K562 (cell line): Measurements from ENCODE around the gene ARHGEF16. TPM values are rescaled to one million over a fixed set of nuclear protein-coding genes. Genes with fewer than 3 reads are reported as not detected.

ENCODE experiments used
- ATAC-seq: fragments of 200-7000 bp; cut with Tn5 transposase; 3 replicates; pipeline ENCODE4 v1.9.1; 2020; ENCODE audit warnings: moderate library complexity
- BruUV-seq: library from RNA; stranded (reverse); fragments of 400-500 nt; replicated peaks from 2 replicates; lab custom pipeline; 2021; lab: Mats Ljungman, UMichigan
- CTCF ChIA-PET: fragments of 300-600 bp; formaldehyde crosslinking; extraction: SDS; loops from one replicate; lab custom pipeline; 2021; ENCODE audit warnings: low intra/inter-chr PET ratio; lab: Yijun Ruan, JAX
- POLR2A ChIA-PET: fragments of 300-600, 350-650 bp; sonication (Branson Sonifier 250); formaldehyde crosslinking; extraction: SDS; loops from one replicate; lab custom pipeline; 2021; ENCODE audit warnings: antibody characterized with exemption, inconsistent platforms; lab: Yijun Ruan, JAX
- DNase-seq, 4 experiments: peaks; one replicate each; pipeline versions ENCODE4 v3.0.0 to v3.0.0-alpha.2; 2011 to 2018; ENCODE audit warnings: low spot score in 3 of 4, mixed read lengths in 3 of 4; ENCODE audit errors: extremely low read depth in 1 of 4
- FAIRE-seq: peaks from 2 replicates; lab custom pipeline; 2011; peaks lifted over from hg19 to GRCh38; lab: Jason Lieb, UNC
- H2AFZ ChIP-seq: 2 replicates; pipeline ENCODE4 v1.6.0; 2011; ENCODE audit warnings: low read depth, low read length, control low read depth, inconsistent platforms
- H3K27ac ChIP-seq: fragments of 200-600 bp; 3 replicates; pipeline ENCODE4 v1.8.0; 2011; ENCODE audit warnings: low read depth, mild to moderate bottlenecking, control low read depth, inconsistent platforms, low read length, moderate library complexity, mixed read lengths; ENCODE audit errors: extremely low read depth
- H3K27me3 ChIP-seq, 2 experiments: fragments of 300-600 bp in 1 of 2; 2 replicates in 1 of 2; 3 replicates in 1 of 2; pipeline versions ENCODE4 v1.6.0 to v1.8.0; 2011; ENCODE audit warnings: inconsistent platforms in 2 of 2, low read length in 2 of 2, mild to moderate bottlenecking in 1 of 2, mixed read lengths in 1 of 2, moderate library complexity in 1 of 2; ENCODE audit not compliant: control insufficient read depth in 2 of 2, insufficient read depth in 2 of 2
- H3K36me3 ChIP-seq: fragments of 300-600 bp; 3 replicates; pipeline ENCODE4 v1.8.0; 2011; ENCODE audit warnings: mild to moderate bottlenecking, low read length, inconsistent platforms; ENCODE audit not compliant: control insufficient read depth, insufficient read depth
- H3K4me1 ChIP-seq, 2 experiments: fragments of 200-600 bp in 1 of 2; replicated peaks in 1 of 2; 2 replicates in 1 of 2; 3 replicates in 1 of 2; pipeline versions ENCODE4 v1.5.1 to v1.8.0; 2011; ENCODE audit warnings: inconsistent platforms in 2 of 2, low read length in 2 of 2, mild to moderate bottlenecking in 1 of 2, mixed read lengths in 1 of 2, moderate library complexity in 1 of 2; ENCODE audit not compliant: control insufficient read depth in 2 of 2, insufficient read depth in 2 of 2
- H3K4me2 ChIP-seq: 2 replicates; pipeline ENCODE4 v1.6.1; 2011; ENCODE audit warnings: low read length, control low read depth, inconsistent platforms, mixed read lengths; ENCODE audit not compliant: insufficient read depth
- H3K4me3 ChIP-seq: fragments of 200-600 bp; sonication (generic), shearing (Covaris generic); 2 replicates; pipeline ENCODE4 v1.5.1; 2016; ENCODE audit warnings: control low read depth, inconsistent platforms
- H3K79me2 ChIP-seq: fragments of 200-600 bp; 3 replicates; pipeline ENCODE4 v1.8.0; 2011; ENCODE audit warnings: low read length, inconsistent platforms; ENCODE audit not compliant: control insufficient read depth, insufficient read depth
- H3K9ac ChIP-seq, 2 experiments: 2 replicates each; pipeline versions ENCODE4 v1.6.0 to v1.6.1; 2011; ENCODE audit warnings: low read depth in 2 of 2, low read length in 2 of 2, control low read depth in 1 of 2, inconsistent platforms in 1 of 2, mild to moderate bottlenecking in 1 of 2, mixed read lengths in 1 of 2; ENCODE audit not compliant: insufficient read depth in 1 of 2
- H3K9me1 ChIP-seq: one replicate; pipeline ENCODE4 v1.6.0; 2011; ENCODE audit warnings: inconsistent platforms, mild to moderate bottlenecking, low read length, moderate library complexity; ENCODE audit not compliant: control insufficient read depth, insufficient read depth
- H3K9me3 ChIP-seq: replicated peaks from 2 replicates; pipeline ENCODE4 v1.5.1; 2011; ENCODE audit warnings: low read depth, low read length, inconsistent platforms; ENCODE audit not compliant: control insufficient read depth, insufficient read depth
- H4K20me1 ChIP-seq: replicated peaks from 2 replicates; pipeline ENCODE4 v1.6.1; 2011; ENCODE audit warnings: low read length, inconsistent platforms, mixed read lengths; ENCODE audit not compliant: control insufficient read depth, insufficient read depth
- CBFA2T2 ChIP-seq: fragments of 450-650 bp; conservative IDR thresholded peaks from 2 replicates; pipeline ENCODE4 v1.6.1; 2017; ENCODE audit warnings: mild to moderate bottlenecking
- CHD4 ChIP-seq: fragments of 200-600 bp; sonication (generic); IDR thresholded peaks from 3 replicates; pipeline ENCODE4 v1.6.1; 2012; ENCODE audit warnings: low read depth, mild to moderate bottlenecking, mixed read lengths, low read length, inconsistent platforms; ENCODE audit not compliant: insufficient read depth, insufficient replicate concordance, poor library complexity, severe bottlenecking
- GABPB1 ChIP-seq: sonication (generic); formaldehyde crosslinking; IDR thresholded peaks from 2 replicates; pipeline ENCODE4 v1.8.0; 2022; ENCODE audit warnings: mild to moderate bottlenecking, missing genetic modification reagents
- HDAC8 ChIP-seq: fragments of 450-650 bp; IDR thresholded peaks from 2 replicates; pipeline ENCODE4 v1.6.1; 2016; ENCODE audit warnings: mild to moderate bottlenecking, missing genetic modification characterization, moderate library complexity, missing compliant biosample characterization
- IFI16 ChIP-seq: fragments of 250-450 bp; sonication (Bioruptor Pico); IDR thresholded peaks from 2 replicates; pipeline ENCODE4 v2.1.2; 2022; ENCODE audit warnings: mild to moderate bottlenecking, inconsistent platforms
- KDM1A ChIP-seq, 2 experiments: fragments of 450-650 bp; IDR thresholded peaks; 2 replicates each; pipeline ENCODE4 v1.6.1; 2016; ENCODE audit warnings: mild to moderate bottlenecking in 2 of 2
- SRSF3 ChIP-seq: fragments of 200-400 bp; formaldehyde crosslinking; IDR thresholded peaks from 2 replicates; pipeline ENCODE4 v1.6.1; 2016; ENCODE audit warnings: mild to moderate bottlenecking, low read length, moderate library complexity; ENCODE audit not compliant: insufficient read depth
- ZSCAN29 ChIP-seq: fragments of 450-650 bp; IDR thresholded peaks from 2 replicates; pipeline ENCODE4 v1.6.1; 2017
- WGBS: fragments of 100-300 bp; shearing (Covaris generic); methylation state at CpG from one replicate; pipeline ENCODE4 v1.1.6; 2016; ENCODE audit warnings: low coverage, mixed read lengths; ENCODE audit not compliant: insufficient coverage; ENCODE audit errors: missing lambda C conversion rate; 5-methylcytosine and 5-hydroxymethylcytosine counted together
- in situ Hi-C: fragments of 300-500 bp; cut with MboI; formaldehyde crosslinking; loops from 4 replicates; pipeline ENCODE4 v1.15.0; 2018; ENCODE audit warnings: inconsistent platforms, mixed read lengths
- intact Hi-C: fragments of 100-400 bp; cut with micrococcal nuclease; formaldehyde crosslinking; loops from 2 replicates; pipeline ENCODE4 v1.14.2; 2022
- polyA plus RNA-seq, 8 experiments: library from polyadenylated mRNA; depleted of rRNA in 4 of 8; stranded (reverse) in 5 of 8; unstranded in 3 of 8; fragments of >200 nt; fragmentation: Nextera tagmentation in 2 of 8; fragmentation: Illumina TruSeq in 1 of 8; extraction: Ambion mirVana in 2 of 8; extraction: Trizol in 1 of 8; gene quantifications; 2 replicates each; pipeline versions ENCODE4 v1.2.1 to v1.2.3, GENCODE V29; 2011 to 2014; ENCODE audit warnings: inconsistent platforms in 1 of 8, missing spikeins in 1 of 8
- total RNA-seq, 7 experiments: library from RNA; depleted of rRNA in 6 of 7; stranded (reverse); fragments of >200 nt in 6 of 7; fragmentation: Illumina TruSeq in 2 of 7; extraction: Trizol in 2 of 7; gene quantifications; 2 replicates each; pipeline versions ENCODE4 v1.2.1 to v1.2.3, GENCODE V29; 2011 to 2021; ENCODE audit warnings: low replicate concordance in 1 of 7
- TF ChIP-seq, protein P1 (sequence below): sonication (generic); formaldehyde crosslinking; IDR thresholded peaks from 2 replicates; pipeline ENCODE4 v1.9.0; 2022; ENCODE audit warnings: mild to moderate bottlenecking, missing genetic modification reagents
- TF ChIP-seq, protein P2 (sequence below): IDR thresholded peaks from 3 replicates; pipeline ENCODE4 v1.6.1; 2011; ENCODE audit warnings: borderline replicate concordance, mild to moderate bottlenecking, moderate library complexity; ENCODE audit not compliant: insufficient read length; ENCODE audit errors: extremely low read depth
- TF ChIP-seq, protein P3 (sequence below): sonication (generic); formaldehyde crosslinking; IDR thresholded peaks from 2 replicates; pipeline ENCODE4 v1.8.0; 2022; ENCODE audit warnings: missing genetic modification reagents, mild to moderate bottlenecking, moderate library complexity, borderline replicate concordance

ARHGEF16 gene
- total and polyA plus RNA-seq, 9 of the 15 experiments (the other 6 are each of a cell fraction or from before 2014, with no cell fraction given) = 0.15 to 1.2 (median 0.49) TPM; not detected in 2

DNA sequence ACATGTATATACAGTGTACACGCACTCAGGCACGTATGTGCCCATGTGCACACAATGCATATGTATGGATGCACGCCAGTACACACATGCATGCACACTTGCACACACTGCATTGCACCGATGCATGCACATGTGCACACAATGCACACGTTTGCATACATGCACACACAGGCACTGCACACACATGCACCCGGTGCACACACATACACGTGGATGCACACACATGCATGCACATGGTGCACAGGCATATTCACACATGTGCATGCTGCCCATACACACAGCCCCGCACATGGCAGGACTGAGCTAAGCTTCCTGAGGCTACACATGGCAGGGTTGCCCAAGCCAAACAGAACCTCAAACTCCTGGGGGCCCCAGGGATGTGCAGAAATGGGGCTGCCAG is 19.6 kb downstream of the ARHGEF16 start:
- Histone ChIP-seq H3K9me3 (no peaks in the 10 kb centered on the region), H3K9ac (no peak overlapping the region), H3K4me1 (peaks cover 0 to 60% of the 10 kb centered on the region in 2 experiments; a peak in 3 of 5 replicates), H3K4me3 (no peak overlapping the region), H3K27me3 (peaks cover 0 to 25% of the 10 kb centered on the region in 2 experiments; a peak in 4 of 5 replicates), H3K9me1 (peaks cover 4% of the 10 kb centered on the region), H4K20me1 (peaks cover 16% of the 10 kb centered on the region; the same call in 1 of the 2 replicates), H3K4me2 (no peak overlapping the region), H3K79me2 (no peaks in the 10 kb centered on the region), H3K27ac (no peak overlapping the region), H2AFZ (no peak overlapping the region), H3K36me3 (no peaks in the 10 kb centered on the region)
- CTCF ChIA-PET = no interaction called here
- TF ChIP-seq KDM1A (IDR thresholded peaks at IDR 0.05) = peak in 1 of 2 experiments; percentile 86; a peak in 2 of 4 replicates
- TF ChIP-seq, protein P1, sequence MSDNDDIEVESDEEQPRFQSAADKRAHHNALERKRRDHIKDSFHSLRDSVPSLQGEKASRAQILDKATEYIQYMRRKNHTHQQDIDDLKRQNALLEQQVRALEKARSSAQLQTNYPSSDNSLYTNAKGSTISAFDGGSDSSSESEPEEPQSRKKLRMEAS (CRISPR knock-in tag) = 0 out of 2 replicates have a peak, but pooled peaks have one; percentile 15
- TF ChIP-seq CBFA2T2 = no peak
- ATAC-seq (no peak), DNase-seq (no peak), FAIRE-seq (no peak)
- POLR2A ChIA-PET = interaction anchor here (0.7 kb wide), 1 partner anchor 57 kb away, joined by 3 read pairs; no protein-coding TSS in a partner anchor
- in situ Hi-C loops = no loop called here
- WGBS = 1% methylated on average over 8 of the region's 8 CpGs
- BruUV-seq = no TSS peak
- intact Hi-C loops = no loop called here

DNA sequence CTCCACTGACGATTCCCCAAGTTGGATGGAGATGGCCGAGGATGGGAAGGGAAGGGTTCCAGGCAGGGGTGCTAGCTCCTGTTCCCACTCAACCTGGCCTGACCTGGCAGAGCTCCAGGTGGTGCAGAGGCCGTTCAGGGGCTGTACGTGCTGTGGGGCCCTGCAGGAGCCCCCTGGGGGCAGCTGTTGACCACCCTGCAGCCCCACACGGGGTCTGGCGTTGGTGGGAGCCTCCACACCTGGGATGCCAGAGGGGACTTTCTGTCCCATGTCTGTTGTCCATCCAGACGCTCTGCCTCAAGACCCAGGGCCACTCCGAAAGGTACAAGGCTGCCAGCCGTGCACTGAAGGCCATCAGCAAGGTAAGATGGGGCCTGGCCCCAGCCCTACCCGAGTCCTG is 20.0 kb downstream of the ARHGEF16 start:
- no peak for ATAC-seq
- 0% methylated on average over 7 of the region's 10 CpGs for WGBS
- Histone ChIP-seq H3K4me1 (peaks cover 0 to 61% of the 10 kb centered on the region in 2 experiments; a peak in 3 of 5 replicates), H3K4me3 (no peak overlapping the region), H3K9me3 (no peaks in the 10 kb centered on the region), H3K79me2 (no peaks in the 10 kb centered on the region), H3K27ac (no peak overlapping the region), H3K4me2 (no peak overlapping the region), H2AFZ (no peak overlapping the region), H3K9ac (no peak overlapping the region), H3K9me1 (peaks cover 4% of the 10 kb centered on the region), H3K36me3 (no peaks in the 10 kb centered on the region), H3K27me3 (peaks cover 0 to 21% of the 10 kb centered on the region in 2 experiments; a peak in 4 of 5 replicates), H4K20me1 (peaks cover 16% of the 10 kb centered on the region; the same call in 1 of the 2 replicates)
- no peak for DNase-seq
- in situ Hi-C loops (no loop called here), intact Hi-C loops (no loop called here)
- ChIA-PET CTCF (no interaction called here), POLR2A (interaction anchor here (0.7 kb wide), 1 partner anchor 57 kb away, joined by 3 read pairs; no protein-coding TSS in a partner anchor)
- no TSS peak for BruUV-seq
- FAIRE-seq = no peak
- TF ChIP-seq CHD4 = no peak
- TF ChIP-seq ZSCAN29 = no peak
- TF ChIP-seq, protein P2, sequence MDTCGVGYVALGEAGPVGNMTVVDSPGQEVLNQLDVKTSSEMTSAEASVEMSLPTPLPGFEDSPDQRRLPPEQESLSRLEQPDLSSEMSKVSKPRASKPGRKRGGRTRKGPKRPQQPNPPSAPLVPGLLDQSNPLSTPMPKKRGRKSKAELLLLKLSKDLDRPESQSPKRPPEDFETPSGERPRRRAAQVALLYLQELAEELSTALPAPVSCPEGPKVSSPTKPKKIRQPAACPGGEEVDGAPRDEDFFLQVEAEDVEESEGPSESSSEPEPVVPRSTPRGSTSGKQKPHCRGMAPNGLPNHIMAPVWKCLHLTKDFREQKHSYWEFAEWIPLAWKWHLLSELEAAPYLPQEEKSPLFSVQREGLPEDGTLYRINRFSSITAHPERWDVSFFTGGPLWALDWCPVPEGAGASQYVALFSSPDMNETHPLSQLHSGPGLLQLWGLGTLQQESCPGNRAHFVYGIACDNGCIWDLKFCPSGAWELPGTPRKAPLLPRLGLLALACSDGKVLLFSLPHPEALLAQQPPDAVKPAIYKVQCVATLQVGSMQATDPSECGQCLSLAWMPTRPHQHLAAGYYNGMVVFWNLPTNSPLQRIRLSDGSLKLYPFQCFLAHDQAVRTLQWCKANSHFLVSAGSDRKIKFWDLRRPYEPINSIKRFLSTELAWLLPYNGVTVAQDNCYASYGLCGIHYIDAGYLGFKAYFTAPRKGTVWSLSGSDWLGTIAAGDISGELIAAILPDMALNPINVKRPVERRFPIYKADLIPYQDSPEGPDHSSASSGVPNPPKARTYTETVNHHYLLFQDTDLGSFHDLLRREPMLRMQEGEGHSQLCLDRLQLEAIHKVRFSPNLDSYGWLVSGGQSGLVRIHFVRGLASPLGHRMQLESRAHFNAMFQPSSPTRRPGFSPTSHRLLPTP = no peak
- no peak for TF ChIP-seq IFI16 (CRISPR knock-in tag)
- no peak for TF ChIP-seq HDAC8
- TF ChIP-seq GABPB1 = no peak
- no peak for TF ChIP-seq SRSF3
- TF ChIP-seq, protein P3, sequence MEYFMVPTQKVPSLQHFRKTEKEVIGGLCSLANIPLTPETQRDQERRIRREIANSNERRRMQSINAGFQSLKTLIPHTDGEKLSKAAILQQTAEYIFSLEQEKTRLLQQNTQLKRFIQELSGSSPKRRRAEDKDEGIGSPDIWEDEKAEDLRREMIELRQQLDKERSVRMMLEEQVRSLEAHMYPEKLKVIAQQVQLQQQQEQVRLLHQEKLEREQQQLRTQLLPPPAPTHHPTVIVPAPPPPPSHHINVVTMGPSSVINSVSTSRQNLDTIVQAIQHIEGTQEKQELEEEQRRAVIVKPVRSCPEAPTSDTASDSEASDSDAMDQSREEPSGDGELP = no peak
